NCI-H1930 (cell line): ENCODE results near the gene TBC1D2B.
"Not testable (repeated sequence)": the region's sequence is repeated elsewhere in the genome, so short reads cannot be mapped to it uniquely, and the experiment has no call there.

Source experiments
- DNase-seq, 2 experiments: peaks; one replicate each; lab custom pipeline; 2025; lab: John Stamatoyannopoulos, UW

TBC1D2B gene

GRCh38 chr15:78002996-78003395 is 74.5 kb downstream of the TBC1D2B start:
- DNase-seq, result no peak

DNA sequence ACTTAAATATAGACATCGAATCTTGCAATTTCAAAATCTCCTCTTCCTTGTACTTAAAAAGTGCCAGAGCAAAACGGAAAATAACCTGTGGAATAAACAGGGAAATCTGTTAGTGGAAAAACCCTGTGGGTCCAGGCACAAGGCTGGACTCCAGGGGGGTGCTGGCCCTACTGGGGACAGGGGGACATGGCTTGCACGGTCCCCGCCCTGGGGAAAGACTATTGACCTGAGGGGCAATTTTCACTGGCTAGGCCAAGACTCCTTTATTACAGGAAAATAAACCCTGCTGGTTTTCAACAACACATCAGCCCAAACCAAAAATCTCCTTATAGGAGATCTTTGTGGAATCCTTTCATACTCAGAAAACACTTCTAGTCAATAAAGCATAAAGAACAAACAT is 75.9 kb downstream of the TBC1D2B start:
- no peak for DNase-seq

DNA sequence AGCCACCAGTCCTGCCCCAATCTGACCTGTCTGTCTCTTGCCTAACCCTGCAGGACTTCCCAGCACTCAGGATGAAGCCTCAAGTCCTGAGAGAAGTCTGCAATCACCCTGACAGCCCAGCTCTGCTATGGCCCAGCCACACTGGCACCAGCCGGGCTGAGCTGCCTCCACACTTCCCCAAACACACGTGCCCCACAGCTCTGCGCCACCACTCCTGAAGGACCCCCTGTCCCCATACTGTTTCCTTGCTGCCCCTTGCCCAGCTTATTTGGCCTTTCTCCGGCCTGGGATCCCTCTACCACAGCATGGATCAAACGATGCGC is 76.6 kb downstream of the TBC1D2B start:
- DNase-seq, result no peak

DNA sequence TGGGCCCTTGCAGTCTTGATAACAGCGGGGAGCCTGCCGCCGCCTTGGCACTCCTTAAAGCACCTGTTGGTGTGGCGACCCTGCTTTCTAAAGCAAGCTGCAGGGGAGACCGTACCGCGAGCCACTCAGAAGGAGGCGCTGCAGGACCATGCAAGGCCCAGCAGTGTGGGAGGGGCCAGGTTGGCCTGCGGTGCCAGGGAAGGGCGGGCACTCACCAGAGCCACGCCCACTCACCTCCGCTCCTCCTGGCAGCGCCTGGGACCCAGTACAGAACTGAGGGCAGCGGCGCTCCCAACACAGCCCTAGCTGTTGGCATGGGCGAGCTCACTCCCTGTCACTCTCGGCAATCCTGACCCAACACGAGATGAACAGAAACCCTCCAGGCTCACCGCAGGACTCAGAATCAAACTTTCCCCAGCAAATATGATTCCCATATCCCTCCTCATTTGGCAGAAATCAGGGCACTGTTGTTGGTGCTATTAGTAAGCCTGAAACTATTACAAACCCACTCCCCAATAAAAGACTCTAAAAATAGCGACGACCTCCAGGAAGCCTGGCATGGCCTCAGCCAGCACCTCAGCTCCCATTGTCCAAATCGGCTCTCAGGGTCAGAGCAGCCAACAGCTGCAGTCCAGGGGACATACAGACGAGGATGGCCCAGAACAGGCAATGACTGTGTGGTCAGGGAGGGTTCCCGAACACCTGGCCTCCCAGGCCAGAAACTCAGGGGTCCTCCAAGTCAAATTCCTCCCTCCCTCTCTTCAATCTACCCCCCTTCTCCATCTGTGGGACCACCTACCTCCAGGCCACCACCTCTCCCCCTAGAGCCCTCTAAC is 77.2 kb downstream of the TBC1D2B start:
- DNase-seq, result no peak

GRCh38 chr15:77999486-77999885 is 78.0 kb downstream of the TBC1D2B start:
- no peak for DNase-seq

GRCh38 chr15:77998592-77998991 is 78.9 kb downstream of the TBC1D2B start:
- DNase-seq, result no peak

DNA sequence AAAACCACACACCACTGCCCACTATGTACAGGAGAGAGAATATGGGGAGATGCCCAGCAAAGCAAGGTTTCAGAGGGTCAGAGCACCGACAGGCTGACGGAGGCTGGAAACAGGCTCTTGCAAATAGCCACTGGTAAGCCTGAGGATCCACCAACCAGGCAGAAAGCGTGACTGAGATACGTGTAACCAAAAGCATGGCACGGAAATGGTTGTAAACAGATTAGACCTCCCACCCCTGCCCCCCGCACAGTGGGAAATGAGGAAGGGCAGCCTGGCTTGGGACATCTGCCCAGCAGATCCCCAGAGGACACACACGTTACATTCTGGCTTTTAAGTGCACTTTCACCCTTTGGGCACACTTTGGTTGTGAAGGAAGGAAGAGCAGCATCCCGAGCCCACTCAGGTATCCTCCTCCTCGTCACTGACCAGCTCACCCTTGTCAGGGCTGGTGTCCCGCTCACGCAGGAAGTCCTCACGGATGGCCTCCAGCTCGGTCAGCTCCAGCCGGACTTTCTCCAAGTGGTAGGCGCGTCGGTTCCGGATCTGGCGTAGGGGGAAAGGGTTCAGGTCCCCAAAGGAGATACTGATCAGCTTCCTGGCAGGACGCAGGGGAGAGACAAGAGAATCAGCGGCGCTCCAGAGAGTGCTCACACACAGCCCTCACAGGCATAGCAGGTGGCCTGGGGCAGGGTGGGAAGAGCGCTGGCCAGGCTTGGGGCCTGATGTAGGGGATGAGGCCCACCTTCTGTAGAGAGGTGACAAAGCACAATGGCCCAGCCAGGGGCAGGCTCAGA is 79.6 kb downstream of the TBC1D2B start:
- DNase-seq, result not testable (repeated sequence)

GRCh38 chr15:77997221-77997620 is 80.3 kb downstream of the TBC1D2B start:
- DNase-seq, result not testable (repeated sequence)

DNA sequence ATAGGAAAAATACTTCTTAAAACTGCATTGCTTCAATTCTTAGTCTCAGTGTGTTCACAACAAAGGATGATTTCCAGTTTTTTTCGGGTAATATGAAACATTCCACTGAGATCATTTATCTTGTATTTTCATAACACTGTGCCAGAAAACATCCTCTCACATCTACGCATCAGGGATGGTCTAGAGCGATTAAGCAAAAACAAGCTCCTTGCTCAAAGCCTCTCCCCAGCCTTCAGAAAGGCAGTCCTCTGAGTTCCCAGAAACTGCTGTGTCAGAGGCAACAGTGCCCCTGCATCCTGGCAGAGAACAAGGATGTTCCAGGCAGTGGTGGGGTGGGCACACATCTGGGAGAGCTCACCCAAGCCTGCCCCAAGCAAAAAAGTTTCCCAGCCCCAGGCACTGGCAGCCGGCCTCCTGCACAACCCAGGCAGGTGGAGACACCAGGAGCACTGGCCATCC is 80.8 kb downstream of the TBC1D2B start:
- not testable (repeated sequence) for DNase-seq

DNA sequence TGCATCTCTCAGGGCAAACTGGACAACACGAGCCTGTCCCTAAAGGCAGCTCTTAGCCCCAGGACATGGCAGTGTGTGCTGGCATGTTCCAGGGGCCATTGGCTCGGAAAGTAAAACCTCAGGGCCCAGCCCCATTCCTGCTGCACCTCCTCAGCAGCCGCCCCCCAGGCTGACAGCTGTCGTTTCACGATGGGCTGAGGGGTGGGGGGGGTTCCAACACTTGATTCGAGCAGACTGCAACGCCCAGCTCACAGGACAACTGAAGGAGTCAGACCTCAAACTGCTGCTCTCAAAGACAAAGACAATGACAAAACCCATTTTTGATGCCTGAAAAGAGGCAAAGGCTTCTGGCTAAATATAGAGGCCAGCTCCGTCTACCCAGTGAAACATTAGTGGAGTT is 81.3 kb downstream of the TBC1D2B start:
- DNase-seq, result not testable (repeated sequence)

- not testable (repeated sequence) for DNase-seq
These were observed 82.0 kb downstream of the TBC1D2B start for GRCh38 chr15:77995537-77995918.

DNA sequence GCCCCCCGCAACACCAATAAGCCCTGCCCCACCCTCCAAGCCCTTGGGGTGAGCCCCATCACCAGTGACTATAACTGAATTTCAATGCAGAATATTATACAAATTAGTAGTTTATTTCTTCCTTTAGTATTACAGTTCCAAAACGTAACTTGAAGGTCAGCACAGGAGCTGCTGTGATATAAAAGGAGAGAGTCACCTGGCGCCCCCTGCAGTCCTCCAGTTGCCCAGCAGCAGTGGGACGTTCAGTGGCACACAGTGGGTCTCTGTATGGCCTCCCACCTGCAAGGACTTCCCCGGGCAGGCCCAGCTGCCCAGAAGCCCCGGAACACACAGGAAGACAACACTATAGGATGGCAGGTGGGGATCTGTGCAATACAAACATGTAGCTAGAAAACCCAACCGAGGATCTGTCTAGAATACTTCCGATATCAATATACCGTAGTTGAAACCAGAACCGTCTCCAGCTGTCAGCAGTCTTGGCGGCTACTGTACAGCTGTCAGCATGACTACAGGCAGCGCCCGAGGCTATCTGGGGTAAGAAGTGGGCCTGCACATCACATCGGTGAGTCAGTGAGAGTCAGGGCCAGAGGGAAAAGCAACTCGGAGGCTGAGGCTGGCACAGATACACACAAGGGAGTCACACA is 82.5 kb downstream of the TBC1D2B start:
- DNase-seq, result not testable (repeated sequence)

DNA sequence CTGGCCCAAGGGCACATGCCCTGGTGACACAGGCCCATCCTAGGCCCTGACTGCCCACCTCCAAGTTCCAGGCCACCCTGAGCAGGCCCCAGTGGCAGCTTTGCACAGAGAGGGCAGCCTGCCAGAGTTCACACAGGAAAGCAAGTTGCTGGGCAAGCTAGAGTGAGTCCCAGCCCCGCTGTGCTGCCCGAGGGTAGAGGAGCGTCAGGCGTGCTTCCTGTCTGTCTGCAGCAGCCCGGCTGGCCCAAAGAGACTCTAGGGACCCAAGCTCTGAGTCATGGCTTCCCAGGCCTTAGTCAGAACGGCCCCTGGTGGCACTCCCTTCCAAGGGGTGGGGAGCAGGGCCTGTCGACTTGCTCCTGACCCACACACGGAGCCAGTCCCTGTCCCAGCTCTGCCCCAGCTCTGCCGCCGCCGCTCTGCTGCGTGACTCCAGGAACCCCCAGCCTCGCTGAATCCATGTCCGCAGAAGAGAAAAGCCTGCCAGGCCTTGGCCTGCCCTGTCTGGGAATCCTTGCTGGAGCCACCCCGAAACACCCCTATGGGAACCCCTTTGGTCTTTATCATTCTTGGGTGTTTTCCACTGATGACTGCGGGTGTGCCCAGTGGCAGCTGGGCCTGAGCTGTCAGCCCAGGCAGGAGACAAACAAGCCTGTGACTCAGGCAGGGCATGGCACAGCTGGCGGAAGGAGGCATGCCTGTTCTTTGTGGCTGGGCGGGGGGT is 83.4 kb downstream of the TBC1D2B start:
- not testable (repeated sequence) for DNase-seq

GRCh38 chr15:77993374-77993911 is 84.1 kb downstream of the TBC1D2B start:
- no peak for DNase-seq

DNA sequence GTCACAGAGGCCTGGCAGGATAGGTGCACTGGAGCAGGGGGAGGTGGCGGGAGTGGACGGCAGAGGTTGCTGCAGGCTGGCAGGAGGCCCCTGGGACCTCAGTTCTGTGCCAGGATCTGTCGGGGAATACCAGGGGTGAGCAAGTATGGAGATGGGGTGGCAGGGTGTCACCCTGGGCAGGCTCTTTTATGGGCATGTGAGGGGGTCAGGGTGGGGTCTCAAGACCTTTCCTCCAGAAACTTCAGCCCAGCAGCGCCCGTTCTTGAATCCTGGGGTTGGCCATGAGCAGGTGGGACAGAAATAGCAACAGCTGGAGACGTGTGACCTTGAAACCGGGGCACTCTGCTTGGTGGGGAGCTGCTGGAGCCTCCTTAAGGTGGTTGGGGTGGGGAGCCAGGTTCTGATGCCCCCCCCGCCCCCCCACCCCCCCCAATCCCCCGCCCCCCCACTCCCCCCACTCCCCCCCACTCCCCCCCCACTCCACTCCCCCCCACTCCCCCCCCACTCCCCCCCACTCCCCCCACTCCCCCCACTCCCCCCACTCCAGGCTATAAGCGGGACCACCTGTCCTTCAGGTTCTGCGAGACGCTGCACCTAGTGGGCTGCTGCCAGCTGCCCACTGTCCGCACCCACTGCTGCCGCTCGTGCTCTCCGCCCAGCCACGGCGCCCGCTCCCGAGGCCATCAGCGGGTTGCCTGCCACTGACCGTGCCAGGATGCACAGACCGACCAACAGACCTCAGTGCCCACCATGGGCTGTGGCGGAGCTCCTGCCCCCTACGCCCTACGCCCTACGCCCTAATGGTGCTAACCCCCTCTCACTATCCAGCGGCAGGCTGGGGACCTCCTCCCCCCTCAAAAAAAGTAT is 84.9 kb downstream of the TBC1D2B start:
- DNase-seq, result no peak

- not testable (repeated sequence) for DNase-seq
These were observed 85.8 kb downstream of the TBC1D2B start for GRCh38 chr15:77991658-77992201.

DNA sequence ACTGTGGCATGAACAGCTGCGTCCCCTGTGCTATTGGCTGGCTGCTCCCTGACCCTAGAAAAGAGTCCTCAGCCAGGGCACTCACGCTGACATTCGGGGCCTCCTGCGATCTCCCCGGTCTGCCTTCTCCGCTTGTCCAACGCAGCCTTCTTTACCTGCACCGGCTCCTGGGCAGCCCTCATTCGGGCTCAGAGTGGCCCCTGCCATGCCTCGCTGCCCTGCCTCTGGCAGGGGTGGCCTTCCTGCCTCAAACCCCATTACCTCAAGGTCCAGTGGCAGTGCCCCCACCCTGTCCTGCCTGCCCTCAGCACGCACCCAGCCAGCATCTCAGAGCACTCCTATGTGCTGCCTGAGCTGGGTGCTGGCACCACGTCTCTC is 86.5 kb downstream of the TBC1D2B start:
- DNase-seq, result no peak

- no peak for DNase-seq
These were observed 88.0 kb downstream of the TBC1D2B start for GRCh38 chr15:77989296-77990143.
